Liver (tissue), 3 donors: Measurements from ENCODE around the gene HES4.

Experiments
- ATF3 ChIP-seq: IDR thresholded peaks from 2 replicates; pipeline ENCODE4 v1.6.1; 2016; ENCODE audit warnings: antibody characterized with exemption
- CTCF ChIP-seq: fragments of 150-350 bp; IDR thresholded peaks from 2 replicates; pipeline ENCODE4 v1.5.1; 2017; ENCODE audit warnings: improper control_type of control experiment, low read depth, low read length; ENCODE audit not compliant: missing input control
- EGR1 ChIP-seq, 2 donors: IDR thresholded peaks; 2 replicates each; pipeline ENCODE4 v1.6.1; 2016 to 2018; ENCODE audit warnings: antibody characterized with exemption in 2 of 2, low read depth in 2 of 2
- FOXA1 ChIP-seq: IDR thresholded peaks from 2 replicates; pipeline ENCODE4 v1.6.1; 2016; ENCODE audit warnings: antibody characterized with exemption
- GABPA ChIP-seq, 2 donors: IDR thresholded peaks in 1 of 2; conservative IDR thresholded peaks in 1 of 2; 2 replicates each; pipeline ENCODE4 v1.6.1; 2016; ENCODE audit warnings: antibody characterized with exemption in 2 of 2, mild to moderate bottlenecking in 1 of 2, moderate library complexity in 1 of 2
- MAX ChIP-seq: IDR thresholded peaks from 2 replicates; pipeline ENCODE4 v1.6.1; 2016; ENCODE audit warnings: antibody characterized with exemption
- REST ChIP-seq: IDR thresholded peaks from 2 replicates; pipeline ENCODE4 v1.6.1; 2016; ENCODE audit warnings: antibody characterized with exemption, mild to moderate bottlenecking
- RXRA ChIP-seq, 2 donors: IDR thresholded peaks; 2 replicates each; pipeline ENCODE4 v1.6.1; 2017 to 2018; ENCODE audit warnings: antibody characterized with exemption in 2 of 2, mild to moderate bottlenecking in 1 of 2
- SP1 ChIP-seq: IDR thresholded peaks from 2 replicates; pipeline ENCODE4 v1.6.1; 2018; ENCODE audit warnings: antibody characterized with exemption, mild to moderate bottlenecking
- TAF1 ChIP-seq: conservative IDR thresholded peaks from 2 replicates; pipeline ENCODE4 v1.6.1; 2016; ENCODE audit warnings: antibody characterized with exemption, mild to moderate bottlenecking
- YY1 ChIP-seq: IDR thresholded peaks from 2 replicates; pipeline ENCODE4 v1.6.1; 2016; ENCODE audit warnings: antibody characterized with exemption, mild to moderate bottlenecking
- ZBTB33 ChIP-seq: IDR thresholded peaks from 2 replicates; pipeline ENCODE4 v1.6.1; 2016; ENCODE audit warnings: antibody characterized with exemption
- donor health status: healthy.
- donor health status: healthy.

GRCh38 chr1:1038694-1039093 lies 38.8 kb upstream of the HES4 start:
- TF ChIP-seq ATF3 (no peak), CTCF (no peak), TAF1 (no peak), GABPA (IDR thresholded peaks at IDR 0.05 in 1 of 2, conservative IDR thresholded peaks at IDR 0.05 in 1 of 2) (no peak), REST (no peak), FOXA1 (no peak), MAX (no peak), EGR1 (IDR thresholded peaks at IDR 0.05; ENCODE audit: low read depth in 2 of 2) (no peak), YY1 (no peak), RXRA (IDR thresholded peaks at IDR 0.05) (no peak), SP1 (no peak), ZBTB33 (no peak)
